GM18511 (cell line): ENCODE measurements around the gene SIPA1L3.
A peak's percentile ranks its signal among the peaks of the same experiment; 100 is the strongest.

Source experiments
- ATAC-seq: cut with Tn5 transposase; IDR thresholded peaks from one replicate; pipeline ENCODE4 v1.9.1; 2021; ENCODE audit warnings: mild to moderate bottlenecking, moderate library complexity; ENCODE audit not compliant: unreplicated experiment

SIPA1L3 gene

DNA sequence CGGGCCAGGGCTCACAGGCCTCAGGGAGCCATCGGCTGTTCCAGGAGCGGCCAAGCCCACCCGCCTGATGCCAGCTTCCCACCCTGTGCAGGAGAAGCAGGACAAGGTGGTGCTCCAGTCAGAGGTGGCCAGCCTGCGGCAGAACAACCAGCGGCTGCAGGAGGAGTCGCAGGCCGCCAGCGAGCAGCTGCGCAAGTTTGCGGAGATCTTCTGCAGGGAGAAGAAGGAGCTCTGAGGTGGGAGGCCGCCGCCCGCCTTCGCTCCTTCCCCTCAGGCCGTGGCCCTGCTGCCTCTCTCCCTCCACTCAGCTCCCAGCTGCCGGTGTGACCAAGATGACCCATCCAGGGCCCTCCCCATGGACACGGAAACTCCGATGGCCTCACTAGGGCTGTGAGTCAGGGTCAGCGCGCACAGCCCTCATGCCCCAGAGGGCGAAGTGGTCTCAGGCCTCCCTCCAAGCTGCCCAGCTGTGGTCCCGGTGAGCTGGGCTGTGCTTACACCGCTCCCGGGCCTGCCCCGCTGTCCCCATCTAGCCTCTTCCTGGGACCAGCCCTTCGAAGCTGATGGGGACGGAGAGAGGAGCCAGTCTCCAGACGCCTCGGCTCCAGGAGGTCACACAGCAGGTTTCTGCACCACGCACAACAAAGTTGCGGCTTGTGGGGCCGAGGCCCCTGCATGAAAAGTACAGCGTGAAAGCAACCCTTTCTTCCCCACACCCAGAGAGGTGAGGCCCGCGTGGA is 299.2 kb downstream of the SIPA1L3 start:
- no peak for ATAC-seq

DNA sequence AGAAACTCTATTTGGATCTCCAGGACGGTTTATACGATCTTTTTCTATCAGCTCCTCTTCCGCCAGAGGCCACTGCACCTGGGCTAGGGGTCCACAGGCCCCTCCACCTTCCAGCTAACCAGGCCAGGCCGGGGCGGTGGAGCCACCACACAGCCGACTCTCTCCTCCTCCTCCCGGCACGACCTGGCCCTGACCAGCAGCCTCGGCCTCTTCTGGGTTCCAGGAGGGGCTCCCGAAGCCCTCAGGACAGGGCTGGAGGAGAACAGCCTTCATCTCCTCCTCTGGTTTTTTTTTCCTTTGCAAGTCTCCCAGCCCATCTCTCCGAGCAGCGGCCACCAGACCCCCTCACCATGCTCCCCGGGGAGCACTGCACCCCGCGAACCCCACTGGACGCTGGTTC is 299.9 kb downstream of the SIPA1L3 start:
- no peak for ATAC-seq

DNA sequence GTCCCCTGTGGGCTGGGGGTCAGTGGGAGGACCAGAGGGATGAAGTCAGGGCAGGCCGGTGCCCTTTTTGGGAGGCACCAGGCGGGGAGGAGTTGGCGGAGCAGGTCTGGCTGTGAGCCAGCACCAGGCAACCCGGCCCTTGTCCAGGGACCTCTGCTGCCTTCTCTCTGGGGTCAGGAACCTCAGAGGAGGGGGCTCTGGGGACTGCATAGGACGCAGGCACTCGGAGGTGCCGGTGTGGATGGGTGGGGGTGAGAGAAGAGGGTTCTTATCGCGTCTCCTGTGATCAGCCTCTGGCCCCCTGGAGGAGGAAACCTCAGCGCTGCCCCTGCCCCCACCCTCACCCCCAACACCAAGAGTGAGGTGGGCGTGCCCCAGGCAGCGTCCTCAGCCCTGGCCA is 300.5 kb downstream of the SIPA1L3 start:
- ATAC-seq: no peak

DNA sequence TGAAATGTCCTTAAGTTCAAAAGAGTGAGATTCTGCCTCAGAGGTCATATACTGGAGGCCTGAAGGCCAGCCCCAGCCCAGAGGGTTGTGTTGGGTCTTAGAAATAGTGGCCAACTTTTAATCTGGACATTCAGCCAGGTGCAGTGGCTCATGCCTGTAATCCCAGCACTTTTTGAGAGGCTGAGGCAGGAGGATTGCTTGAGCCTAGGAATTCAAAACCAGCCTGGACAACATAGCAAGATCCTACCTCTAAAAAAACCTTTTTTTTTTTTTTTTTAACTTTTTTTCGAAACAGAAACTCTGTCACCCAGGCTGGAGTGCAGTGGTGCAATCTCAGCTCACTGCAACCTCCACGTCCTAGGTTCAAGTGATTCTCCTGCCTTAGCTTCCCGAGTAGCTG is 301.6 kb downstream of the SIPA1L3 start:
- ATAC-seq: no peak

DNA sequence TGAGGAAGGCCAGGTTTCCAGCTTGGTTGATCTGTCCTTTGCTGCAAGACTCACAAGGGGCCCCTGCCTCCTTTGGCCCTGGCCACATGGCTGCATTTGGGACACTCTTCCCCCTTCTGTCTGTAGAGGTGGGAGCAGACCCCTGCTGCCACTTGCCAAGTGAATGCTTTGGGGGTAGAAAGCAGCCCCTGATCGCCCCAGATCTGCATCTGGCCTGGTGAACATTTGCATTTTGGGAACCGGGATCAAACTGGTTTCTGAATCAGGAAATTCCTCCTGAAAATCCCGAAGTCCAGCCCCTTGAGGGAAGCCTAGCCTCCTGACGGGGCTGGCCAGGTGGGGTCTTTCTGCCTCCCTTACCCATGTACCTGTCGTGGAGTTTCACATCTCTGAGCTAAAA is 302.1 kb downstream of the SIPA1L3 start:
- ATAC-seq: no peak

DNA sequence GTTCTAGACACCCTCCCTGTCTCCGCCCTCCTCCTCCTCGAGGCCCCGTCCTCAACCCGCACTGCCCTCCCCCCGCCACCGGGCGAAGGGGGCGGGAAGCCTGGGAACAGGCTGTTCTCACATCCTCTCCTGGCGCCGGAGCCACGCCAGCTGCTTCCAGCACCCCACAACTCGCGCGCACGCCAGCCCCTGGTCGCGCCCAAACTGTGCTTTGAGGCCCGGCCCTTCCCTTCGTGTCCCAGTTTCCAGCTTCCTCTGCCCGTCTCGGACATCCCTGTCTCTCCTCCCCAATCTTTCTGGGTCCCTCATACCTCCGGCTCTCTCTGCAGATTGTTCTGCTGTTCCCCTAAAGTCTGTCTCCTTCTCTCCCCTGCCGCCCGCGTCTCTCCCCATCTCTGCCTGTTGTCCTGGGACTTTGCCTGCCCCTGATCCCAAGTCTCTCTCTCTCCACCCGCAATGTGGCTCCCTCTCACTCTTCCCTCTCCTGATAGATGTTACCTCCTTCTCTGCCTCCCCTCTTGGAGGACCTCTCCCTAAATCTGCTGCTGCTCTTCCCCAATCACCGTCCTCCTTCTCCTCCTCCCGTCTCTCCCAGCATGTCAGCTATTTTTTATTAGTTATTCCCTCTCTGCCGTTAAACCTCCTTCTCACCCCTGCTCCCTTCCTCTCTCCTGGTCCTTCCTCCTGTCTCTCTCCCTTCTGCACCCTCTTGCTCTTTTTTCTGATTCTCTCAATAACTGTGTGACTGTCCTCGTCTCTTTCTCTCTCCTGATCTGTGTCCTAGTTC is 302.9 kb downstream of the SIPA1L3 start:
- no peak for ATAC-seq

DNA sequence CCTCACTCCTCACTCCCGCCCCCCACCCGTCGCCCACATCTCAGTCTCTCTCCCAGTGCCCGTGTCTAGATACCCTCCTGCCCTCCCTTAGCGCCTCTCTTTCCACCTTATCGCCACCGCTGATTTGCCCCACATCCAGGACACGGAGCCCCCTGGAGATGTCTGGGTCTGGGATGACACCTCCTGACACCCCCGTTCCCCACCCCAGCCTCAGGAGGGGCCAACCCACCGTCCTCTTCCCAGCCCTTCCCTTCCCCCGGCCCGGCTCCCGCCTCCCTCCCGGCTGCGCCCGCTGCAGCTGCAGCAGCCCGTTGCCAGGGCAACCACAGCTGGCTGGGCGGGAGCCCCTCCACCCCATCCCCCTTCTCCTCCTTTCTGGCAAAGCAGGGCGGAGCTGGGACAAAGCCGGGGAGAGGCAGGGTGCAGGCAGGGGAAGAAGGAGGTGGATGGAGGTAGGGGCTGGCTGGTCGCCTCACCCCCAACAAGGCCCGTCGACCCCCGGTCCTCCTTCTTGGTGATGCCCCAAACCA is 303.5 kb downstream of the SIPA1L3 start:
- ATAC-seq: no peak

DNA sequence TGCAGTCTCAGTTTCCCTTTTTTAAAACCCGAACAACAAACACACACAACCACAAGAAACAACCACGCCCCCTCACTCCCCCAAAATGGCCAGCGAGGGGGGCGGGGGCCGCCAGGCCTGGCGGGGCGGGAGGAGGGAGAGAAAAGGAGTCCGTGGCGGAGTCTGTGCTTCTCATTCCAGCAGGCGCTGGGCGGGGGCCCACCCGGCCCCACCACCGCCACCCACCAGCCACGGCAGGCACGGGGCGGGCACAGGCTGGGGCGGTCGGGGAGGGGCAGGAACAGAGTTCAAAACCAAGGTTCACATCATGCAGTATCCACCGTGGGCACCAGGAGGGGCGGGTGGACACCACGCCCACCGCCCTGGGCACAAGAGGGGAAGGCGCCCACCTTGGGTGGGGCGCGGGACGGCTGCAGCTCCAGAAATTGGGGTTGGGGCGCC is 304.2 kb downstream of the SIPA1L3 start:
- ATAC-seq: no peak

DNA sequence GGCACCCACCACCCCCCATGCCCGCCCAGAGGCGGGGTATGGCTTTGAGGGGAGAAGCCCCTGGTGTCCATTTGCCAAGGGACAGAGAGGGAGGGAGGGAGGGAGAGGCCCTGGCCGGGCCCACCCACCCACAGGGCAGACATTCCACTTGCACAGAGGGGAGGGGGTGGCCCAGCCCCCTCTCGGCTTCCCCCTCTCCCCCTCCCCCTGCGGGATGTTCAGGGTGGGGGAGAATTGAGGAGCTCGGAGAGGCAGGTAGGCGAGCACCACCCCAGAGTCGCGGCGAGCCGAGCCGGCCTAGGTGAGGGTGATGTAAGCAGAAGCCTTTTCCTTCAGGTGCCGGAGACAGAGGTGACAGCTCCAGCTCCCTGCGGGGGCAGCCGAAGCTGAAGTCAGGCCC is 304.8 kb downstream of the SIPA1L3 start:
- no peak for ATAC-seq

DNA sequence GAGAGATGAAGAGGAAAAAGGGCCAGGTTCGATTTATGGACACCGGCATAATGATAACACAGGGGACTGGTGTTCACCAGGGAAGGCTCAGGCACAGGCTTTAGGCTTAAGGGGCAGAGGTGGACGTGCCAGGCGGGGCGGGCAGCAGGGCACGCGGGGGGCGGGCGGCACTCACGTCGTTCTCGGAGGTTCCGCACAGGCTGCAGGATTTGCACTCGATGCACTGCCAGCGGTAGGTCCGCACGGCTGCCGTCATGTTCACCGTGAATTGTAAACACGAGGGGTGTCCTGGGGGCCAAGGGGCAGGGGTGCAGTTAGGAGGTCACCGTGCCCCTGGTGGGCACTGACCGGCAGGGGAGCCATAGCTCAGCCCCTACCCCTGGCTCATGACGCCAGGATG is 306.5 kb downstream of the SIPA1L3 start:
- ATAC-seq: no peak

DNA sequence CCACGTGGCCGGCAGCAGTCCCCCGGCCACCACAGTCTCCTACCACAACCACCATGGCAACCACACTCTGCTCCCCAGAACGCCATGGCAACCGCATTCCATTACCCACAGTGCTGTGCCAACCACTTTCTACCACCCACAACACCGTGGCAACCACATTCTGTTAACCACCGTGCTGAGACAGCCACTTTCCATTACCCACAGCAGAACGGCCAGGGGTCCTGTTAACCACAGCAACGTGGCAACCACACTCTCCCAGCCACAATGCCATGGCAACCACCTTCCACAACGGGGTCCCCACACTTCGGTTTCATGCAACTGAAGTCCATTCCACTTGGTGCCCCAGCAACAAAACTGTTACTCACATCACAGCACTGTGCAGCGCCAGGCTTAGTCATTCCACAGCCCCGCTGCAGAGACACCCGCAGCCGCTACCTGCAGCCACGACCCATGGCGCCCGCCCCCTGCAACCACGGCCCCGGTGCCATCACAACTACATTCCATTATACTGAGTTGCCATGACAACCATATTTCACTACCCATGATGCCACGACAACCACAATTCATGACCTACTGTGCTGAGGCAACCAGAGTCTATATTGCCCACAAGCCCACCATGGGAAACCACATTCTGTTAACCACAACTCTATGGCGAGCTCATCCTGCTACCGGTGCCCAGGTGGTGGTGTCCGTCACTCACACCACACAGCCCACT is 307.1 kb downstream of the SIPA1L3 start:
- ATAC-seq: peak; percentile 74

DNA sequence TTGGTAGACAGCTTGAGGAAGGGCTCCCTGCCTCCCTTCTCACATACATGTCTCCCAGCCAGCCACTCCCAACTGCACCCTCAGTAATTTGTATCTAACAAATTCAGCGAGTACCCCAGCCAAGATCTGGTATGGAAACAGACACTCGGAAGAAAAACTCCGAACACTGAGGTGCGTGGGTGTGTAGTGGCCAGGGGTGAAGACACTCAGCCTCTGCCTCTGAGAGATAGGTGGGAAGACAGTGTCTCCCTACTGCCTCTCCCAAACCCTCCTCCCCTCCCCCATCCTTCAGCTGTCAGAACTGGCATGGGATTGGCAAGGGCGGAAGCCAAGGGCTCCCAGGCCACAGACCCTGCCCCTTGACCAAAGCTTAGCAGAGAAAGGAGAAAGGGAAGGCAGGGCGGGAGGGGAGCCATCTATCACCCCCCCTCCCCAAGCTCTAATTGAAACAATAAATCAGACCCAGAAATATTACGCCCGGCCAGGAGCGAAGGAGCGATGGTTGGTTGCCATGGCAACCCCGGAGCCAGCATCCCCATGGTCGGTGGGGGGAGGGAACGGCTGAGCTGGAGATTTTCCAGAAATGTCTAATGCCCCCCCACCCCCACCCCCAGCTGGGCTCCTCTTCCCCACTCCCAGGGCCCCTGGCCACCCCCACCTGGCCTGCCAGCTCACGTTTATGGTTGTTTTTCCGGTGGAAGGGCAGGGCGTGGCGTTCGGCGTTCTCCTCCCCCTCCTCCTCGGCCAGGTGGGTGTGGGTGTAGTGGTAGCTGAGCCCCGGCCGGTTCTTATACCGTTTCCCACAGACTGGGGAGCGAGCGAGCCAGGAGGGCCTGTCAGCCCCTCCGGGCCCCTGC is 310.0 kb downstream of the SIPA1L3 start:
- ATAC-seq: no peak

DNA sequence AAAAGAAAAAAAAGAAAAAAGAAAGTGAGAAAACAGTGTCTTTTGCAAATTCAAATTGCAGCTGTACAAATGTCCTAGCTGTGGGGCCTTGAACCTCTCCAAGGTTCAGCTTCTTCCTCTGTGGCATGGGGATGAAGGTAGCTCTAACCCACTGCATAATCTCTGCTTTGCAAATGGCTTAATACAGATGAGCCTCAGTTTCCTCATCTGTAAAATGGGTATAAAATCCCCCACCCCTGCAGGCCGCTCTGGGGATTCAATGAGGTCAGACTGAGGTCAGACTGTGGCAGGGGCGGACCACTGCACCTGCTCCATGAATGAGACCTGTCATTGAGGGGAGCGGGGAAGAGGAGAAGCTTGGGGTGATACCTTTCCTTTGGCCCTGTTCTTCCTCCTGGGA is 311.2 kb downstream of the SIPA1L3 start:
- no peak for ATAC-seq

DNA sequence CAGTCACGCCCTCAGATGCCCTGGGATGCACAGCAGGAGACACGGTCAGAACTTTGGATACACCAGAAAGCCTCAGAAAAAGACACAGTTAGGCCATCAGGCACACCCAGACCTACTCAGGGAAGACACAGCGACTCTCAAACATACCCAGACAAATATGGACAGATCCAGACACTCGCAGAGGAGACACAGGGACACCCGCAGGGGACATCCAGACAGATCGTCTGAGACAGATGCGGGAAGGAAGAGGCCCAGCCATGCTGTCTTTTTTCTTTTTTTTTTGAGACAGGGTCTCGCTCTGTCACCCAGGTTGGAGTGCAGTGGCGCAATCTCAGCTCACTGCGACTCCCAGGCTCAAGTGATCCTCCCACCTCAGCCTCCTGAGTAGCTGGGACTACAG is 312.2 kb downstream of the SIPA1L3 start:
- no peak for ATAC-seq

DNA sequence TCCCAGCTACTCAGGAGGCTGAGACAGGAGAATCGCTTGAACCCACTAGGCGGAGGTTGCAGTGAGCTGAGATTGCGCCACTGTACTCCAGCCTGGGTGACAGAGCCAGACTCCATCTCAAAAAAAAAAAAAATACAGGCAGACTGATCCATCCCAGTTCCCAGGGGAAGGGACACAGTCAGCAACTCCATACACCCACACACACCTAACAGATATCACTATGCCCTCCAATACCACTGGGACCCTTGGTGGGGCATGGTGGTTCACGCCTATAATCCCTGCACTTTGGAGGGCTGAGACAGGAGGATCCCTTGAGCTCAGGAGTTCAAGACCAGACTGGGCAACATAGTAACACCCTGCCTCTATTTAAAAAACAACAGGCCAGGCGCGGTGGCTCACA is 314.4 kb downstream of the SIPA1L3 start:
- ATAC-seq: no peak

DNA sequence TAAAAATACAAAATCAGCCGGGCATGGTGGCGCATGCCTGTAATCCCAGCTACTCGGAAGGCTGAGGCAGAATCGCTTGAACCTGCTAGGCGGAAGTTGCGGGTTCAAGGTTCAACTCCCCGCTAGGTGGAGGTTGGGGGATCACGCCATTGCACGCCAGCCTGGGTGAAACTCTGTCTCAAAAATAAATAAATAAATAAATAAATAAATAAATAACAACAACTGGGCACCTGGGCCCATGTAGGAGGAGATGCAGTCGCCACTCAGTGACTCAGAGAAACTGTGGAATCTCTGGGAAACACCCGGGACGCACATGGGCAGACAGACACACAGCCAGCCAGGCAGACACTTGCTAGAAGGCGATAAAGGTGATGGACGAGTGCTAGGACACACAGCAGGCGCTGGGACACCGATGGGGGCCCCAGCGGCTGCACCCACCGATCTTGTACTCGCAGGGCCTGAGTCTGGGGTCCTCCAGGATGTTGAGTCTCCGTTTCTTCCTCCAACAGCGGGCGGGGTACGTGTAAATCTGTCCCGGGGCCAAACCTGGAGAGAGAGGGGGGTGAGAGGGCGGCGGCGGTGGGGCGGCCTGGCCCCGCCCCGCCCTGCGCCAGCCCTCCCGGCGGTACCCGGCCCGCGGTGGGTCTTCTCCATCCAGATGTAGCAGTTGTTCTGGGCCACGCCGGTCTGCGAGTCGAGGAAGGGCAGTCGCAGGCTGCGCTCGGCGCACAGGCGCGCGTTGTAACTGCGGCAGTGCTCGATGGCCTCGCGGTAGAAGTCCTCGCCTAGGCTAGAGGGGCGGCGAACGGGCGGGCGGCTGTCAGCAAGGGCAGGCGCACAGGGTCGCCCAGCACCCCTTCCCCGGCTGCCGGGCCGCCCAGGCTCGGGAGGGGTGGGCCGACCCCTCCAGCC is 315.2 kb downstream of the SIPA1L3 start:
- no peak for ATAC-seq

DNA sequence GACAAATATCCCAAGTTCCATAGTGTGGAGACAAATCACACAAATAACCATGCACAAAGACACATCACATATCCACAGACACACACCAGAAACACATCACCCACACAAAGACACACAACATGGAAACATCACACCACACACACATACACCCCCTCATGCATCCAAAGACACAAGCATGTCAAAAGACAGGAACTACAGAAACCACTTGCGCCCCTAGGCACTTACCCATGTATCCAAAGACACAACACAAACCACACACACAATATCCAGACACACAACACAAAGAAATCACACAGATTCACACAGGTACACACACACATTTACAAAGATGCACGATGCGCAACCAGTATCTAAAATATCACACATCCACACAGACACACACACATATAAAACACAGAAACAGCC is 316.1 kb downstream of the SIPA1L3 start:
- ATAC-seq: no peak

DNA sequence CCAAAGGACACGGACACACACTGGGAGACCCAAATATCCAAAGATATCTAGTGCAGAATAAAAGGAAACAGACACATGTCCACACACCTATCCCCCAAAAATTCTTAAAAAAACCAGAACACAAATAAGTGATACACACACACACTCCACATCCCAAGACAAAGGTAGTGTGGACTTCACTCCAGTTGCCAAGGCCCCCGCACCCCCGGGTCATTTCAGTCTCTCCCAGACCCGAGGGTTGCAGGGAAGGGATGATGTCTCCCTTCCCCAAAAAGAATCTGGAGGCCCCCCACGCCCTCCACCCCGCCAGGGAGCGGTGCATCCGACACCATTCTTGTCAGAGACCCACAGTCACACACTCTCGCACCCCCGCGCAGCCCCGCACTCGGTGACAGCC is 316.6 kb downstream of the SIPA1L3 start:
- ATAC-seq: no peak

DNA sequence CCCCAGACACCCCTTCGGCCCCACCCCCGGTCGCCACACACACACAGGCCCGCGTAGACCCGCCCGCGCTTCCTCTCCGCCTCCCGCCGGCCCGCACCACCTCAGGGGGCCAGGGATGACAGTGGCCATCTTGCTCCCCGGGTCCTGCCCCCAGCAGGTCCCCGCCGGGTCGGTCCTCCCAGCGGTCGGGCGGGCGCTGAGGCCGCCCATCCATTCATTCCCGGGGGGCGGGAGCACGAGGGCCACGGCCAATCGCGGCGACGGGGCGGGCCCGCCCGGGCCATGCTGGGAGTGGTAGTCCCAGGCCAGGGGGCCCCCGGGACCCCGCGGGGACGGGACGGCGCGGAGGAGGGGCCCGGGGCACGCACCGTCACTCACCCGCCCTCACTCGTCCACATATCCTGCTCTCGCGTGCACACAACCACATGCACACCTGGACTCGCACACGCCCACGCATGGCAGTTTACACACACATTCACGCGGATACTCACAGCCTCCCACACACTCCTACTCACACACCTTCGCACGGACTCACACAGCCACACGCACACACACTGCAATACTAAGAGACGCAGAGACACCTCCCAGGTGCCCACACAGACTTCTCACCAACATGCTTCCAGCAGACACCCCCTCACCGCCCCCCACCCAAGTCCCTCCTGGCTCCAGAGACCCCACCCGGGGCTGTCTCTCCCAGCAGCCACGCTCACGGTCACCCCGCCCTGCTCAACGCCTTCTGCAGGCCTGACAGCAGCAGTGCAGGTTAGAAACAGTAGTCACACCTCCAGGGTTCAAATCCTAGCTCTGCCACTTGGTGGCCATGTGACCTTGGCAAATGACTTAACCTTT is 317.2 kb downstream of the SIPA1L3 start, which contains the start of gene DPF1:
Gene DPF1, minus strand, starts transcription at position 209 of the 849 bp plus-strand sequence. Its CDS starts 80 bp downstream, at position 129.
- ATAC-seq: peak; percentile 81
